Natural killer cell (primary cell): ENCODE measurements around the gene CASP1. TPM values are rescaled to one million over a fixed set of nuclear protein-coding genes. Genes with fewer than 3 reads are reported as not detected.

Experiments used
- ATAC-seq, 3 donors: fragments of 150-1000 bp in 2 of 3; fragments of 200-7000 bp in 1 of 3; cut with Tn5 transposase; 1 replicate in 1 of 3; 2 replicates in 2 of 3; pipeline ENCODE4 v1.10.0; 2021; ENCODE audit warnings: mild to moderate bottlenecking in 2 of 3, moderate library complexity in 2 of 3
- DNase-seq, 2 donors: peaks; one replicate each; pipeline versions ENCODE4 v3.0.0 to v3.0.0-alpha.2; 2013 to 2021; ENCODE audit warnings: mixed read lengths in 1 of 2
- H3K27ac ChIP-seq: one replicate; pipeline ENCODE4 v1.5.1; 2013; ENCODE audit warnings: mild to moderate bottlenecking, low read length
- H3K27me3 ChIP-seq: one replicate; pipeline ENCODE4 v1.6.1; 2013; ENCODE audit warnings: low read length; ENCODE audit not compliant: control insufficient read depth, insufficient read depth
- H3K36me3 ChIP-seq: one replicate; pipeline ENCODE4 v1.6.1; 2013; ENCODE audit warnings: low read length; ENCODE audit not compliant: control insufficient read depth, insufficient read depth
- H3K4me1 ChIP-seq: one replicate; pipeline ENCODE4 v1.6.1; 2013; ENCODE audit warnings: low read length; ENCODE audit not compliant: control insufficient read depth, insufficient read depth
- H3K4me3 ChIP-seq: one replicate; pipeline ENCODE4 v1.5.1; 2013; ENCODE audit warnings: low read length
- H3K9me3 ChIP-seq: one replicate; pipeline ENCODE4 v1.6.1; 2013; ENCODE audit warnings: low read length; ENCODE audit not compliant: control insufficient read depth, insufficient read depth
- H3K27ac Mint-ChIP-seq, 2 donors: one replicate each; pipeline ENCODE4 v1.8.0; 2022; ENCODE audit warnings: mild to moderate bottlenecking in 2 of 2, mixed read lengths in 2 of 2, moderate library complexity in 1 of 2
- H3K27me3 Mint-ChIP-seq, 2 donors: one replicate each; pipeline ENCODE4 v1.8.0; 2022; ENCODE audit warnings: low read depth in 2 of 2, mixed read lengths in 2 of 2
- H3K36me3 Mint-ChIP-seq: one replicate; pipeline ENCODE4 v1.8.0; 2022; ENCODE audit warnings: mixed read lengths
- H3K4me1 Mint-ChIP-seq, 2 donors: one replicate each; pipeline ENCODE4 v1.8.0; 2022; ENCODE audit warnings: mixed read lengths in 2 of 2
- H3K4me3 Mint-ChIP-seq: one replicate; pipeline ENCODE4 v1.8.0; 2022; ENCODE audit warnings: mild to moderate bottlenecking, moderate library complexity, mixed read lengths
- H3K9me3 Mint-ChIP-seq, 2 donors: one replicate each; pipeline ENCODE4 v1.8.0; 2022; ENCODE audit warnings: mixed read lengths in 2 of 2
- WGBS: methylation state at CpG from one replicate; pipeline ENCODE4 v1.1.7; 2013; ENCODE audit warnings: missing lambda C conversion rate; ENCODE audit not compliant: insufficient coverage; 5-methylcytosine and 5-hydroxymethylcytosine counted together
- intact Hi-C: fragments of 100-400 bp; cut with micrococcal nuclease; formaldehyde crosslinking; loops from one replicate; pipeline ENCODE4 v1.14.2; 2022
- total RNA-seq, 4 donors: library from RNA; stranded (reverse); fragments of 120-200 nt in 1 of 4; gene quantifications; one replicate each; pipeline versions ENCODE4 v1.2.3 to v1.2.4, GENCODE V29; 2013 to 2022
- TF ChIP-seq, protein P1 (sequence below): fragments of 200-600 bp; IDR thresholded peaks from one replicate; pipeline ENCODE4 v1.8.0; 2022; ENCODE audit warnings: antibody characterized with exemption

Gene CASP1
- total RNA-seq, 3 donors from 2014 or later (not counting 1 experiment from before 2014, with no cell fraction given): 89.3 to 117 (median 93.8) TPM

DNA sequence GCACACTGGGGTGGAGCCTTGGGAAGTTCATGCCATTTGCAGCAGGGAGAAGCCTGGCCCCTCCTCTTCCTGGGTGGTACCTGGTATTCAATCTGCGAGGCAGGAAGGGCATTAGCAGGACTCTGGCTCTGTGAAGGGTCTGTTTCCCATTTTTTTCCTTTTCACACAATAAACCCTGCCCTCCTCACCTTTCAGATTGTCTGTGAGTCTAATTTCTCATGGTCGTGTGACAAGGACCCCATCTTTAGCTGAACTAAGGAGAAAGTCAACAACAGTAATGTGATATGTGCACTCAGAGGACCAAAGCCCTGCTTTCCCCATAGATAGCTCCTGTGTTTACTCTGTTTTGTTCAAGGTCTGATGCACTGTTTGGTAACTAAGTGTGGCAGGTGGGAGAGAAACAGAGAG is 39.9 kb downstream of the CASP1 start:
- Histone ChIP-seq H3K36me3 (no peaks in the 10 kb centered on the region), H3K9me3 (no peaks in the 10 kb centered on the region), H3K27ac (no peak overlapping the region), H3K4me1 (no peaks in the 10 kb centered on the region), H3K4me3 (no peak overlapping the region), H3K27me3 (no peaks in the 10 kb centered on the region)
- WGBS: 86% methylated on average over 2 of the region's 2 CpGs
- no peak overlapping the region for H3K27ac Mint-ChIP-seq
- no peak overlapping the region for H3K4me3 Mint-ChIP-seq
- peaks cover 0 to 12% of the 10 kb centered on the region in 2 donors for H3K4me1 Mint-ChIP-seq
- no peak for DNase-seq
- no peak for ATAC-seq
- TF ChIP-seq, protein P1, sequence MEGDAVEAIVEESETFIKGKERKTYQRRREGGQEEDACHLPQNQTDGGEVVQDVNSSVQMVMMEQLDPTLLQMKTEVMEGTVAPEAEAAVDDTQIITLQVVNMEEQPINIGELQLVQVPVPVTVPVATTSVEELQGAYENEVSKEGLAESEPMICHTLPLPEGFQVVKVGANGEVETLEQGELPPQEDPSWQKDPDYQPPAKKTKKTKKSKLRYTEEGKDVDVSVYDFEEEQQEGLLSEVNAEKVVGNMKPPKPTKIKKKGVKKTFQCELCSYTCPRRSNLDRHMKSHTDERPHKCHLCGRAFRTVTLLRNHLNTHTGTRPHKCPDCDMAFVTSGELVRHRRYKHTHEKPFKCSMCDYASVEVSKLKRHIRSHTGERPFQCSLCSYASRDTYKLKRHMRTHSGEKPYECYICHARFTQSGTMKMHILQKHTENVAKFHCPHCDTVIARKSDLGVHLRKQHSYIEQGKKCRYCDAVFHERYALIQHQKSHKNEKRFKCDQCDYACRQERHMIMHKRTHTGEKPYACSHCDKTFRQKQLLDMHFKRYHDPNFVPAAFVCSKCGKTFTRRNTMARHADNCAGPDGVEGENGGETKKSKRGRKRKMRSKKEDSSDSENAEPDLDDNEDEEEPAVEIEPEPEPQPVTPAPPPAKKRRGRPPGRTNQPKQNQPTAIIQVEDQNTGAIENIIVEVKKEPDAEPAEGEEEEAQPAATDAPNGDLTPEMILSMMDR: no peak
- peaks cover 0 to 3% of the 10 kb centered on the region in 2 donors for H3K27me3 Mint-ChIP-seq
- no peaks in the 10 kb centered on the region for H3K36me3 Mint-ChIP-seq
- H3K9me3 Mint-ChIP-seq: no peaks in the 10 kb centered on the region
- intact Hi-C loops: no loop called here

DNA sequence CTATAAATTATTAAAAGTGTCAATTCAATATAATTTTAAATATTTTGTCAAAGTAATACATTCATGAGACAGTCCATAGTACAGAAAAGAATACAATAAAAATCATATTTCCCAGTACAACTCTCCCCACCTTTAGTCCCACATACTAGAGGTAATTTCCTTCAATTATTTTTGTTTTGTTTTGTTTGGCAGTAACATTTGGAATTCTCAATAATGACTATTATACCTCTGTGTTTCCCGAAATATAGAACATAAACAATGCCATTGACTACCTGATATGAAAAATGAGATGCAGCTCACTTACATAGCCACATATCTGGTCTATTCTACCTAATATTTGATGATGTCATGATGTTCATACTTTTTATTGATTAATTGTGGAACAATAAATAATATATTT is 42.2 kb downstream of the CASP1 start:
- H3K27me3 ChIP-seq: no peaks in the 10 kb centered on the region
- H3K36me3 ChIP-seq: no peaks in the 10 kb centered on the region
- no peaks in the 10 kb centered on the region for H3K4me1 ChIP-seq
- TF ChIP-seq, protein P1: no peak
- intact Hi-C loops: no loop called here
- H3K27ac ChIP-seq: no peak overlapping the region
- no peaks in the 10 kb centered on the region for H3K9me3 ChIP-seq
- H3K9me3 Mint-ChIP-seq: no peaks in the 10 kb centered on the region
- no peaks in the 10 kb centered on the region for H3K36me3 Mint-ChIP-seq
- no peak for DNase-seq
- H3K4me1 Mint-ChIP-seq: peaks cover 0 to 12% of the 10 kb centered on the region in 2 donors
- WGBS: no CpG with 5 or more reads among the region's 1 CpG
- no peak overlapping the region for H3K27ac Mint-ChIP-seq
- ATAC-seq: no peak
- no peak overlapping the region for H3K4me3 ChIP-seq
- no peak overlapping the region for H3K4me3 Mint-ChIP-seq
- peaks cover 0 to 3% of the 10 kb centered on the region in 2 donors for H3K27me3 Mint-ChIP-seq

DNA sequence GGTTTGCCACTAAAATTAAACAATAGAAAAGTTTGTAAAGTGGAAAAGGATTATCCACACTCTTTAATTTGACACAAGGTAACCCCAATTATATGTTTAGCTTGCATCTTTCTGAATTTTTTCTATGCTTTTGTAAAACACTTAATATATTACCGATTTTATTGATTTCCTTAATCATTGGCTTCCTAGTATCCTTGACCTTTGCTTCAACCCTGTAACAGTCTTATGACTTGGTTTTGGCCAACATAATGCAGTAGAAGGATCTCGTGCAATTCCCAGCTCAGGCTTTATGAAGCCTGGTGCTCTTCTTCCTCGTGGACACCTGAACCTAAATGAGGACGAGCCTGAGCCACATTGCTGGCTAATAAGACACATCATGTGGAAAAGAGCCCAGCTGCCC is 43.0 kb downstream of the CASP1 start:
- Histone ChIP-seq H3K27me3 (no peaks in the 10 kb centered on the region), H3K27ac (no peak overlapping the region), H3K9me3 (no peaks in the 10 kb centered on the region), H3K36me3 (no peaks in the 10 kb centered on the region), H3K4me3 (no peak overlapping the region), H3K4me1 (no peaks in the 10 kb centered on the region)
- 94% methylated on average over 4 of the region's 4 CpGs for WGBS
- H3K27me3 Mint-ChIP-seq: peaks cover 0 to 3% of the 10 kb centered on the region in 2 donors
- intact Hi-C loops: no loop called here
- H3K4me1 Mint-ChIP-seq: peaks cover 0 to 12% of the 10 kb centered on the region in 2 donors
- ATAC-seq (no peak), DNase-seq (no peak)
- no peaks in the 10 kb centered on the region for H3K9me3 Mint-ChIP-seq
- H3K36me3 Mint-ChIP-seq: no peaks in the 10 kb centered on the region
- no peak overlapping the region for H3K27ac Mint-ChIP-seq
- TF ChIP-seq, protein P1: no peak
- no peak overlapping the region for H3K4me3 Mint-ChIP-seq

DNA sequence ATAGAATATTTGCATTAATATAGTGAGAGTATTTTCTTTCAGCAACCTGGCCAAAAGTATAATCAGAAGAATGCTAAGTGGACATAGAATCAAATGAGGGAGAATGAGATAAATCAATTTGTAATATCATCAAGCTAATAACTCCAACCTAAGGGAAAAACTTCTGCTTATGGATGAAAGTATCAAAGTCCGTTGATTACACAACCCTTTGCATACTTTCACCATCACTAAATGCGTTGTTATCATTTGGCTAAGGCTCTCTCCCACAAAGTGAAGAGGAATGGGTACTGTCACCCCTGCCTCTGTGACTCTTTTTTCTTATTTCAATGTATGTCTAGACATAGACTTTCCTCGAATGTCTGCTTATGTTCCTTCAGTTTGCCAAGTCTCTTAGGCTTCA is 50.1 kb downstream of the CASP1 start:
- TF ChIP-seq, protein P1: no peak
- Mint-ChIP-seq H3K4me1 (no peaks in the 10 kb centered on the region), H3K27me3 (no peaks in the 10 kb centered on the region), H3K27ac (no peak overlapping the region), H3K9me3 (no peaks in the 10 kb centered on the region), H3K36me3 (no peaks in the 10 kb centered on the region), H3K4me3 (no peak overlapping the region)
- no peak for ATAC-seq
- no peak for DNase-seq
- Histone ChIP-seq H3K4me3 (no peak overlapping the region), H3K27ac (no peak overlapping the region), H3K4me1 (no peaks in the 10 kb centered on the region), H3K36me3 (no peaks in the 10 kb centered on the region), H3K27me3 (no peaks in the 10 kb centered on the region), H3K9me3 (no peaks in the 10 kb centered on the region)
- 97% methylated on average over 2 of the region's 3 CpGs for WGBS
- intact Hi-C loops: no loop called here
